Right lobe of liver (tissue), 4 donors: Measurements from ENCODE around the gene BRD3.

Source experiments
- CTCF ChIP-seq, 4 donors: fragments of 200-600 bp in 3 of 4; fragments of 450-650 bp in 1 of 4; IDR thresholded peaks; one replicate each; pipeline versions ENCODE4 v1.5.1 to v1.8.0; 2016 to 2022; ENCODE audit warnings: antibody characterized with exemption in 4 of 4, mild to moderate bottlenecking in 2 of 4
- POLR2A ChIP-seq: fragments of 450-650 bp; IDR thresholded peaks from one replicate; pipeline ENCODE4 v1.6.1; 2017; ENCODE audit warnings: antibody characterized with exemption, mild to moderate bottlenecking
- donor health status: DM: no; HTN: no; CAD: no.
- donor health status: DM: no; HTN: no; CAD: no.
- donor health status: DM: no; HTN: yes; CAD: no.

- TF ChIP-seq CTCF (IDR thresholded peaks at IDR 0.05) = no peak
- no peak for TF ChIP-seq POLR2A
Observed at GRCh38 chr9:134007150-134007549, 60.7 kb downstream of the BRD3 start.
